ENCODE measurements around the gene RIPPLY3. TPM values are rescaled to one million over a fixed set of nuclear protein-coding genes. Genes with fewer than 3 reads are reported as not detected.

RIPPLY3 gene, protein sequence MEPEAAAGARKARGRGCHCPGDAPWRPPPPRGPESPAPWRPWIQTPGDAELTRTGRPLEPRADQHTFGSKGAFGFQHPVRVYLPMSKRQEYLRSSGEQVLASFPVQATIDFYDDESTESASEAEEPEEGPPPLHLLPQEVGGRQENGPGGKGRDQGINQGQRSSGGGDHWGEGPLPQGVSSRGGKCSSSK
- total RNA-seq (2016; rRNA removed; fragmentation: Illumina TruSeq; extraction: Trizol): 0.09 and 0.13 TPM in 2 replicates
- not detected in 2 replicates for total RNA-seq (2016; cell fraction: cytosol; rRNA removed; fragmentation: Illumina TruSeq; extraction: Trizol; ENCODE audit: low read depth)
- total RNA-seq (2016; cell fraction: insoluble cytoplasmic fraction; rRNA removed; fragmentation: Illumina TruSeq; extraction: Trizol): 0.19 and 0.26 TPM in 2 replicates
- total RNA-seq (2016; cell fraction: membrane; rRNA removed; fragmentation: Illumina TruSeq; extraction: Trizol): 0.40 and 0.45 TPM in 2 replicates
- not detected in 2 replicates for total RNA-seq (2016; cell fraction: nucleus; rRNA removed; fragmentation: Illumina TruSeq; extraction: Trizol)
- polyA plus RNA-seq (2011; rRNA removed): 2.1 and 2.9 TPM in 2 replicates
- polyA plus RNA-seq (2011; cell fraction: cytosol; rRNA removed): 1.8 and 2.0 TPM in 2 replicates
- 0.63 and 1.2 TPM in 2 replicates for polyA plus RNA-seq (2011; cell fraction: nucleus; rRNA removed)
- 0.72 and 1.4 TPM in 2 replicates for polyA plus RNA-seq (2012)
- 0.24 and 0.29 TPM in 2 replicates for polyA plus RNA-seq (2016; cell fraction: cytosol; fragmentation: Illumina TruSeq; extraction: Trizol; ENCODE audit: low read depth)
- 0.47 TPM in 2 replicates for polyA plus RNA-seq (2016; cell fraction: insoluble cytoplasmic fraction; fragmentation: Illumina TruSeq; extraction: Trizol; ENCODE audit: low read depth)
- 0.42 and 0.52 TPM in 2 replicates for polyA plus RNA-seq (2016; cell fraction: membrane; fragmentation: Illumina TruSeq; extraction: Trizol; ENCODE audit: low read depth)
- polyA plus RNA-seq (2016; cell fraction: nucleus; fragmentation: Illumina TruSeq; extraction: Trizol; ENCODE audit: insufficient read depth, low read depth): 0.42 TPM in 1 of 2 replicates, not detected in the other
- polyA minus RNA-seq (2011; rRNA and poly(A)+ RNA removed; ENCODE audit: low replicate concordance): 2.2 TPM in 1 of 2 replicates, not detected in the other
- polyA minus RNA-seq (2011; cell fraction: cytosol; rRNA and poly(A)+ RNA removed): 0.59 and 0.62 TPM in 2 replicates
- 0.39 and 0.50 TPM in 2 replicates for polyA minus RNA-seq (2011; cell fraction: nucleus; rRNA and poly(A)+ RNA removed)
- percentile 25 among the genes with signal in this experiment for Bru-seq, nascent RNA
- BruChase-seq, experiment 1, labeled RNA remaining after a 6-hour chase: percentile 27 among the genes with signal in this experiment
- percentile 19 among the genes with signal in this experiment for BruChase-seq, experiment 2, labeled RNA remaining after a 2-hour chase
- long read RNA-seq, experiment 1, partial matches to known transcripts: 0 of 2 reads
- long read RNA-seq, experiment 1, other reads (novel, unspliced or antisense): 1 of 2 reads
- long read RNA-seq, experiment 2, partial matches to known transcripts: 0 of 1 reads
- long read RNA-seq, experiment 2, other reads (novel, unspliced or antisense): 1 of 1 reads

GRCh38 chr21:37006486-37007291 is at the start of gene RIPPLY3:
Gene RIPPLY3, plus strand, starts transcription at chr21:37006702. Its CDS starts 71 bp downstream, at chr21:37006773.
- POLR2A ChIA-PET: no interaction called here
- whole genome bisulfite sequencing (ENCODE audit: low lambda C conversion rate): 11% methylated on average over 28 of the region's 87 CpGs
- CTCF ChIA-PET (ENCODE audit: low intra/inter-chr PET ratio, low total read pairs): no interaction called here
- H3K27me3 ChIP-seq (ENCODE audit: control insufficient read depth in 1 of 2, insufficient read depth in 2 of 2, low read length in 2 of 2): peaks cover 0 to 4% of the 10 kb centered on the region in 2 experiments; a peak in 1 of 5 replicates
- H3K79me2 ChIP-seq (ENCODE audit: insufficient read depth, low read length): no peaks in the 10 kb centered on the region
- peak within 1 kb of the TSS; percentile 52; the same call in 1 of the 2 replicates for H3K9ac ChIP-seq (ENCODE audit: insufficient read depth, low read depth, low read length)
- BruUV-seq (replicated peaks): no TSS peak
- in situ Hi-C loops (cut with HindIII; ENCODE audit: extremely low pct_ligation_motif_present, low pct_unique_long_range_greater_than_20kb): no loop called here
- H3K4me1 ChIP-seq (ENCODE audit: insufficient read depth, low read length): peaks cover 38% of the 10 kb centered on the region
- no peaks in the 10 kb centered on the region for H3K36me3 ChIP-seq (replicated peaks in 1 of 2; ENCODE audit: control insufficient read depth in 1 of 2, insufficient read depth in 2 of 2, low read length in 2 of 2)
- ATAC-seq (peak; percentile 45), DNase-seq (ENCODE audit: low spot score) (no peak), FAIRE-seq (no peak)
- H3K9me3 ChIP-seq (ENCODE audit: low read length): no peaks in the 10 kb centered on the region
- H3K4me3 ChIP-seq (replicated peaks in 1 of 3; ENCODE audit: insufficient read depth in 1 of 3, low read depth in 2 of 3, low read length in 3 of 3): peak within 1 kb of the TSS; percentile 59 to 72 (median 63); a peak in 5 of 6 replicates
- no peaks in the 10 kb centered on the region for H4K20me1 ChIP-seq (ENCODE audit: insufficient read depth, low read length)
- intact Hi-C loops (cut with micrococcal nuclease; ENCODE audit: unreplicated experiment): no loop called here
- no peak within 1 kb of the TSS for H2AFZ ChIP-seq (ENCODE audit: low read length)
- H3K27ac ChIP-seq (ENCODE audit: extremely low read length, insufficient read depth, low read length): no peak within 1 kb of the TSS
- peak within 1 kb of the TSS; percentile 86 for H3K4me2 ChIP-seq (ENCODE audit: low read depth, low read length)
- TF ChIP-seq ZBTB38 (CRISPR knock-in tag; IDR thresholded peaks at IDR 0.05) (peak; percentile 27; the same call in 1 of the 2 replicates), ZFX (CRISPR knock-in tag; IDR thresholded peaks at IDR 0.05; ENCODE audit: low read depth) (peak; percentile 37; the same call in 1 of the 2 replicates), SRY (CRISPR knock-in tag; IDR thresholded peaks at IDR 0.05) (0 out of 2 replicates have a peak, but pooled peaks have one; percentile 31), HNRNPLL (IDR thresholded peaks at IDR 0.05; ENCODE audit: low read depth, low read length, poor library complexity, severe bottlenecking) (peak; percentile 63), ZNF30 (CRISPR knock-in tag; IDR thresholded peaks at IDR 0.05) (no peak), RBFOX2 (IDR thresholded peaks at IDR 0.05; ENCODE audit: low read depth, low read length) (peak; percentile 47; the same call in 1 of the 2 replicates), ATF7-NPFF (CRISPR knock-in tag; IDR thresholded peaks at IDR 0.05; ENCODE audit: low read depth) (peak; percentile 31; the same call in 1 of the 2 replicates)
- TF ChIP-seq, protein P1, sequence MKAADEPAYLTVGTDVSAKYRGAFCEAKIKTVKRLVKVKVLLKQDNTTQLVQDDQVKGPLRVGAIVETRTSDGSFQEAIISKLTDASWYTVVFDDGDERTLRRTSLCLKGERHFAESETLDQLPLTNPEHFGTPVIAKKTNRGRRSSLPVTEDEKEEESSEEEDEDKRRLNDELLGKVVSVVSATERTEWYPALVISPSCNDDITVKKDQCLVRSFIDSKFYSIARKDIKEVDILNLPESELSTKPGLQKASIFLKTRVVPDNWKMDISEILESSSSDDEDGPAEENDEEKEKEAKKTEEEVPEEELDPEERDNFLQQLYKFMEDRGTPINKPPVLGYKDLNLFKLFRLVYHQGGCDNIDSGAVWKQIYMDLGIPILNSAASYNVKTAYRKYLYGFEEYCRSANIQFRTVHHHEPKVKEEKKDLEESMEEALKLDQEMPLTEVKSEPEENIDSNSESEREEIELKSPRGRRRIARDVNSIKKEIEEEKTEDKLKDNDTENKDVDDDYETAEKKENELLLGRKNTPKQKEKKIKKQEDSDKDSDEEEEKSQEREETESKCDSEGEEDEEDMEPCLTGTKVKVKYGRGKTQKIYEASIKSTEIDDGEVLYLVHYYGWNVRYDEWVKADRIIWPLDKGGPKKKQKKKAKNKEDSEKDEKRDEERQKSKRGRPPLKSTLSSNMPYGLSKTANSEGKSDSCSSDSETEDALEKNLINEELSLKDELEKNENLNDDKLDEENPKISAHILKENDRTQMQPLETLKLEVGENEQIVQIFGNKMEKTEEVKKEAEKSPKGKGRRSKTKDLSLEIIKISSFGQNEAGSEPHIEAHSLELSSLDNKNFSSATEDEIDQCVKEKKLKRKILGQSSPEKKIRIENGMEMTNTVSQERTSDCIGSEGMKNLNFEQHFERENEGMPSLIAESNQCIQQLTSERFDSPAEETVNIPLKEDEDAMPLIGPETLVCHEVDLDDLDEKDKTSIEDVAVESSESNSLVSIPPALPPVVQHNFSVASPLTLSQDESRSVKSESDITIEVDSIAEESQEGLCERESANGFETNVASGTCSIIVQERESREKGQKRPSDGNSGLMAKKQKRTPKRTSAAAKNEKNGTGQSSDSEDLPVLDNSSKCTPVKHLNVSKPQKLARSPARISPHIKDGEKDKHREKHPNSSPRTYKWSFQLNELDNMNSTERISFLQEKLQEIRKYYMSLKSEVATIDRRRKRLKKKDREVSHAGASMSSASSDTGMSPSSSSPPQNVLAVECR (CRISPR knock-in tag; IDR thresholded peaks at IDR 0.05; ENCODE audit: borderline replicate concordance): peak; percentile 35; the same call in 1 of the 2 replicates
- TF ChIP-seq, protein P2, sequence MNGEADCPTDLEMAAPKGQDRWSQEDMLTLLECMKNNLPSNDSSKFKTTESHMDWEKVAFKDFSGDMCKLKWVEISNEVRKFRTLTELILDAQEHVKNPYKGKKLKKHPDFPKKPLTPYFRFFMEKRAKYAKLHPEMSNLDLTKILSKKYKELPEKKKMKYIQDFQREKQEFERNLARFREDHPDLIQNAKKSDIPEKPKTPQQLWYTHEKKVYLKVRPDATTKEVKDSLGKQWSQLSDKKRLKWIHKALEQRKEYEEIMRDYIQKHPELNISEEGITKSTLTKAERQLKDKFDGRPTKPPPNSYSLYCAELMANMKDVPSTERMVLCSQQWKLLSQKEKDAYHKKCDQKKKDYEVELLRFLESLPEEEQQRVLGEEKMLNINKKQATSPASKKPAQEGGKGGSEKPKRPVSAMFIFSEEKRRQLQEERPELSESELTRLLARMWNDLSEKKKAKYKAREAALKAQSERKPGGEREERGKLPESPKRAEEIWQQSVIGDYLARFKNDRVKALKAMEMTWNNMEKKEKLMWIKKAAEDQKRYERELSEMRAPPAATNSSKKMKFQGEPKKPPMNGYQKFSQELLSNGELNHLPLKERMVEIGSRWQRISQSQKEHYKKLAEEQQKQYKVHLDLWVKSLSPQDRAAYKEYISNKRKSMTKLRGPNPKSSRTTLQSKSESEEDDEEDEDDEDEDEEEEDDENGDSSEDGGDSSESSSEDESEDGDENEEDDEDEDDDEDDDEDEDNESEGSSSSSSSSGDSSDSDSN (CRISPR knock-in tag; IDR thresholded peaks at IDR 0.05): peak; percentile 68; the same call in 1 of the 2 replicates

Measured in HepG2 (cell line).